ENCODE results near the gene FGD4.

The FGD4 gene

DNA sequence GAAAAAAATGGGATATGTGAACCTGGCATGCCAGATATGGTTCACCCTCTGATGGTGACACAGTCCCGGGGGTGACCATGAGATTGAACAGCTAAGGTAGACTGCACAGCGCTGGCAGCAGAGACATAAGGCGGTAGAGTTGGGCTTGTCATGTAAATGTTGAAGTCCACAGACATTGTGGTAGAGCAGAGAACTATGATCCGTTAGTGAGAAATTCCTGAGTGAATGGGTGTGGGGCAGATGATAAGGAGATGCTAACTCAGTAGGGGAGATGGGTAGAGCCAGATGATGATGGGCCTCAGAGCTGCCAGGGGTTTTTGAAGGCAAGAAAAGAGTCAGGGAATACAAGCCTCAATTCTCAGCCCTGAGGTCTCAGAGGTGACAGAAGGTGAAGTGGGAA is 228.6 kb downstream of the FGD4 start:
- TF ChIP-seq GABPA (IDR thresholded peaks at IDR 0.05; ENCODE audit: low read depth) (no peak), SPI1 (IDR thresholded peaks at IDR 0.05; ENCODE audit: borderline replicate concordance, low read depth) (no peak), POLR2AphosphoS5 (IDR thresholded peaks at IDR 0.05; ENCODE audit: low read depth) (no peak)
- TF ChIP-seq, protein P1, sequence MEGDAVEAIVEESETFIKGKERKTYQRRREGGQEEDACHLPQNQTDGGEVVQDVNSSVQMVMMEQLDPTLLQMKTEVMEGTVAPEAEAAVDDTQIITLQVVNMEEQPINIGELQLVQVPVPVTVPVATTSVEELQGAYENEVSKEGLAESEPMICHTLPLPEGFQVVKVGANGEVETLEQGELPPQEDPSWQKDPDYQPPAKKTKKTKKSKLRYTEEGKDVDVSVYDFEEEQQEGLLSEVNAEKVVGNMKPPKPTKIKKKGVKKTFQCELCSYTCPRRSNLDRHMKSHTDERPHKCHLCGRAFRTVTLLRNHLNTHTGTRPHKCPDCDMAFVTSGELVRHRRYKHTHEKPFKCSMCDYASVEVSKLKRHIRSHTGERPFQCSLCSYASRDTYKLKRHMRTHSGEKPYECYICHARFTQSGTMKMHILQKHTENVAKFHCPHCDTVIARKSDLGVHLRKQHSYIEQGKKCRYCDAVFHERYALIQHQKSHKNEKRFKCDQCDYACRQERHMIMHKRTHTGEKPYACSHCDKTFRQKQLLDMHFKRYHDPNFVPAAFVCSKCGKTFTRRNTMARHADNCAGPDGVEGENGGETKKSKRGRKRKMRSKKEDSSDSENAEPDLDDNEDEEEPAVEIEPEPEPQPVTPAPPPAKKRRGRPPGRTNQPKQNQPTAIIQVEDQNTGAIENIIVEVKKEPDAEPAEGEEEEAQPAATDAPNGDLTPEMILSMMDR (IDR thresholded peaks at IDR 0.05; ENCODE audit: insufficient read depth, low read length): no peak
- TF ChIP-seq, protein P2, sequence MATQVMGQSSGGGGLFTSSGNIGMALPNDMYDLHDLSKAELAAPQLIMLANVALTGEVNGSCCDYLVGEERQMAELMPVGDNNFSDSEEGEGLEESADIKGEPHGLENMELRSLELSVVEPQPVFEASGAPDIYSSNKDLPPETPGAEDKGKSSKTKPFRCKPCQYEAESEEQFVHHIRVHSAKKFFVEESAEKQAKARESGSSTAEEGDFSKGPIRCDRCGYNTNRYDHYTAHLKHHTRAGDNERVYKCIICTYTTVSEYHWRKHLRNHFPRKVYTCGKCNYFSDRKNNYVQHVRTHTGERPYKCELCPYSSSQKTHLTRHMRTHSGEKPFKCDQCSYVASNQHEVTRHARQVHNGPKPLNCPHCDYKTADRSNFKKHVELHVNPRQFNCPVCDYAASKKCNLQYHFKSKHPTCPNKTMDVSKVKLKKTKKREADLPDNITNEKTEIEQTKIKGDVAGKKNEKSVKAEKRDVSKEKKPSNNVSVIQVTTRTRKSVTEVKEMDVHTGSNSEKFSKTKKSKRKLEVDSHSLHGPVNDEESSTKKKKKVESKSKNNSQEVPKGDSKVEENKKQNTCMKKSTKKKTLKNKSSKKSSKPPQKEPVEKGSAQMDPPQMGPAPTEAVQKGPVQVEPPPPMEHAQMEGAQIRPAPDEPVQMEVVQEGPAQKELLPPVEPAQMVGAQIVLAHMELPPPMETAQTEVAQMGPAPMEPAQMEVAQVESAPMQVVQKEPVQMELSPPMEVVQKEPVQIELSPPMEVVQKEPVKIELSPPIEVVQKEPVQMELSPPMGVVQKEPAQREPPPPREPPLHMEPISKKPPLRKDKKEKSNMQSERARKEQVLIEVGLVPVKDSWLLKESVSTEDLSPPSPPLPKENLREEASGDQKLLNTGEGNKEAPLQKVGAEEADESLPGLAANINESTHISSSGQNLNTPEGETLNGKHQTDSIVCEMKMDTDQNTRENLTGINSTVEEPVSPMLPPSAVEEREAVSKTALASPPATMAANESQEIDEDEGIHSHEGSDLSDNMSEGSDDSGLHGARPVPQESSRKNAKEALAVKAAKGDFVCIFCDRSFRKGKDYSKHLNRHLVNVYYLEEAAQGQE (IDR thresholded peaks at IDR 0.05; ENCODE audit: insufficient replicate concordance, low read depth): no peak
- H3K27ac ChIP-seq (replicated peaks): no peak overlapping the region
- H3K4me3 ChIP-seq (replicated peaks; ENCODE audit: insufficient read depth, low read length): no peak overlapping the region
- DNase-seq (ENCODE audit: low read depth in 1 of 2, low spot score in 1 of 2): no peak
- no peaks in the 10 kb centered on the region for H3K27me3 ChIP-seq (ENCODE audit: insufficient read depth, poor library complexity, severe bottlenecking)

DNA sequence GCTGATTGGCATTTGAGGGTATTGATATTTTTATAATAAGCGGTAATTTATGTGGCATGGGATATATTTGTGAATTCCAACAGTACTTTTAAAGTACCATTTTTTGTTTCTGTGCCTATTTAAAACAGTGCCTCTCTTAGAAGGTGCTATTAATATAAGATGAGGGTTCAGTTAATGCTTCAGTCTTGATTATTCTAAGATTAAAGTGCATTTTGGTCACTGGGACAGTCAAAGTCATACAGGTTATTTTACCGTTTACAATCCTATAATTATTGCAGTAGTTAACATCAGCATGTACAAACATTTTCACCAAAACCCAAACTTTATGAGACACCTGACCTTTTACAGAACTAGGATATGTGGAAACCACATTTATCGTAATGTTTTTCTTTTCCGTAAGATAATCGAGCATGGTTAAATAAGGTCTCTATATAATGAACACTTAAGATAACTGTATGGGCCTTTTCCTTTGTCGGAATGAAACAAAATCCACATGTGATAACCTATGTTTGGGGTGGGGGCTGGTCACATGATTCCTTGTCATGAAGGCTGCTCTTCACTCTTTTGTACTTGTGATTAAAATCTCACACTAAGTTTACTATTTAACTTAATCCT is 242.0 kb downstream of the FGD4 start:
- no peak overlapping the region for H3K27ac ChIP-seq (replicated peaks)
- no peaks in the 10 kb centered on the region for H3K27me3 ChIP-seq (ENCODE audit: insufficient read depth, poor library complexity, severe bottlenecking)
- H3K4me3 ChIP-seq (replicated peaks; ENCODE audit: insufficient read depth, low read length): no peak overlapping the region
- TF ChIP-seq, protein P2 (IDR thresholded peaks at IDR 0.05; ENCODE audit: insufficient replicate concordance, low read depth): no peak
- no peak for DNase-seq (ENCODE audit: low read depth in 1 of 2, low spot score in 1 of 2)

DNA sequence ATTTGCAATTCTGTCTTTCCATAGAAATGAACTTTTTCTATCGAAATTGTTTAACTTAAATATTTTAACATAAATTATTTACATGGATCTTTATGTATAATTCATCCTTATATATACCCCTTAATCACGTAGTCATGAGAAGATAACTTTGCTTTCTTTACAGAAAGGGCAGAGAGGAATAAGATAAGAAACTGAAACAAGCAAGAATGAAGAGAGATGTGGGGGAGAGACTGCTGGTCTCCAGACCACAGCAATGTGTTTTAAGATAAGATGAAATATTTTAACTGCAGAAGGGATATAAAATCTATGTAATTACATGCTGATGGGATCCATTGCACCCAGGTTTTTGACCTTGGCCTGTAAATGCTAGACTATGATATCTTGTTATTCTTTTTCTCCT is 245.1 kb downstream of the FGD4 start:
- DNase-seq (ENCODE audit: low read depth in 1 of 2, low spot score in 1 of 2): no peak
- TF ChIP-seq, protein P2 (IDR thresholded peaks at IDR 0.05; ENCODE audit: insufficient replicate concordance, low read depth): no peak
- TF ChIP-seq, protein P1 (IDR thresholded peaks at IDR 0.05; ENCODE audit: insufficient read depth, low read length): no peak
- TF ChIP-seq SPI1 (IDR thresholded peaks at IDR 0.05; ENCODE audit: borderline replicate concordance, low read depth) (no peak), GABPA (IDR thresholded peaks at IDR 0.05; ENCODE audit: low read depth) (no peak), POLR2AphosphoS5 (IDR thresholded peaks at IDR 0.05; ENCODE audit: low read depth) (no peak)

More for the DNA sequence above, 245.1 kb downstream of the FGD4 start:
- Histone ChIP-seq H3K27ac (replicated peaks) (no peak overlapping the region), H3K27me3 (ENCODE audit: insufficient read depth, poor library complexity, severe bottlenecking) (no peaks in the 10 kb centered on the region), H3K4me3 (replicated peaks; ENCODE audit: insufficient read depth, low read length) (no peak overlapping the region)

Measured in HL-60 (cell line).